Measurements from ENCODE around the gene PKN1. TPM values are rescaled to one million over a fixed set of nuclear protein-coding genes. Genes with fewer than 3 reads are reported as not detected.

The PKN1 gene
- total RNA-seq, 1 donor from 2014 or later = 10.5 TPM

- no peak for ATAC-seq
These were observed 26.3 kb upstream of the PKN1 start for GRCh38 chr19:14406645-14407401.

GRCh38 chr19:14407605-14408484, 25.3 kb upstream of the PKN1 start:
- ATAC-seq = no peak

GRCh38 chr19:14408491-14409145, 24.5 kb upstream of the PKN1 start:
- ATAC-seq = no peak

- ATAC-seq = no peak
These were observed 23.7 kb upstream of the PKN1 start for GRCh38 chr19:14409146-14410023.

- ATAC-seq = no peak
These were observed 22.7 kb upstream of the PKN1 start for GRCh38 chr19:14410091-14411051.

- ATAC-seq = no peak
These were observed 21.8 kb upstream of the PKN1 start for GRCh38 chr19:14411161-14411937.

GRCh38 chr19:14411938-14412245, 21.2 kb upstream of the PKN1 start:
- no peak for ATAC-seq

- ATAC-seq = no peak
These were observed 20.6 kb upstream of the PKN1 start for GRCh38 chr19:14412324-14412995.

- no peak for ATAC-seq
These were observed 20.0 kb upstream of the PKN1 start for GRCh38 chr19:14412996-14413692.

GRCh38 chr19:14413693-14414181, 19.4 kb upstream of the PKN1 start:
- no peak for ATAC-seq

- no peak for ATAC-seq
These were observed 18.0 kb upstream of the PKN1 start for GRCh38 chr19:14414926-14415690.

- ATAC-seq = peak; percentile 27
These were observed 16.3 kb upstream of the PKN1 start for GRCh38 chr19:14416817-14417231.

- no peak for ATAC-seq
These were observed 14.3 kb upstream of the PKN1 start for GRCh38 chr19:14418856-14419105.

GRCh38 chr19:14419106-14419813, 13.8 kb upstream of the PKN1 start, which contains the start of gene DDX39A:
TSS of gene DDX39A (minus strand) at chr19:14419341. CDS start at chr19:14413220, 6,121 bp downstream.
- ATAC-seq = peak; percentile 95

GRCh38 chr19:14425696-14426138, 7.4 kb upstream of the PKN1 start:
- no peak for ATAC-seq

- ATAC-seq = no peak
These were observed 5.6 kb upstream of the PKN1 start for GRCh38 chr19:14427461-14427860.

- ATAC-seq = no peak
These were observed 4.2 kb upstream of the PKN1 start for GRCh38 chr19:14428882-14429416.

Data from esophagus mucosa (tissue), 1 donor.